ENCODE measurements around the gene CHCHD10.
A peak's percentile ranks its signal among the peaks of the same experiment; 100 is the strongest.

The CHCHD10 gene

GRCh38 chr22:23767673-23768548 is at the start of gene CHCHD10:
Gene CHCHD10, minus strand, starts transcription at chr22:23767972. Its CDS starts 98 bp downstream, at chr22:23767874.
- DNase-seq, result peak; percentile 80 to 86

- no peak for DNase-seq
Observed at GRCh38 chr22:23817146-23817545, 49.4 kb upstream of the CHCHD10 start.

GRCh38 chr22:23816156-23816976 is 48.6 kb upstream of the CHCHD10 start:
- peak in 1 of 2 experiments; percentile 19 for DNase-seq

DNA sequence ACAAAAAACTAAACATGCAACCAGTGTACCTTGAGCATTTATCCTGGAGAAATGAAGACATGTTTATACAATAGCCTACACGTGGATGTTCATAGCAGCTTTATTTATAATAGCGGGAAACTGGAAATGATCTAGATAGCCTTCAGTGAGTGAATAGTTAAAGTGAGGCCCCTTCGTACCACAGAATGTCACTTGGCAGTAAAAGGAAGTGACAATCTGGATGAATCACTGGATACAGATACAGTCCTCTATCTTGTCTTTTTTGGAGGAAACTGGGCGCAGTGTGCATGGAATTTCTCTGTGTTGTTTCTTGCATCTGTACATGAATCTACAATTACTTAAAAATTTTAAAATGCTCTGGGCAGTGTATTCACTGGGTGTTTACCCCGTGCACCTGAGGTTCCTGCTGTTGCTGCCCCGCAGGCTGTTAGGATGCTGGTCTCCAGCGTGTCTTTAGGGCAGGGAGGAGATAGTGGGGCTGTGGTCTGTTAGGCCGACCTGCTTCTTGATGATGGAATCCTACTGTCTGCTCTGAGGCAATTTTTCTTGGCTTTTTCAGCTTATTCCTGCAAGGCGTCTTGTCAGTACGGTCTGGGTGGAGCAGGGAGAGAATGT is 47.9 kb upstream of the CHCHD10 start:
- DNase-seq, result no peak

GRCh38 chr22:23812378-23812777 is 44.6 kb upstream of the CHCHD10 start:
- no peak for DNase-seq

DNA sequence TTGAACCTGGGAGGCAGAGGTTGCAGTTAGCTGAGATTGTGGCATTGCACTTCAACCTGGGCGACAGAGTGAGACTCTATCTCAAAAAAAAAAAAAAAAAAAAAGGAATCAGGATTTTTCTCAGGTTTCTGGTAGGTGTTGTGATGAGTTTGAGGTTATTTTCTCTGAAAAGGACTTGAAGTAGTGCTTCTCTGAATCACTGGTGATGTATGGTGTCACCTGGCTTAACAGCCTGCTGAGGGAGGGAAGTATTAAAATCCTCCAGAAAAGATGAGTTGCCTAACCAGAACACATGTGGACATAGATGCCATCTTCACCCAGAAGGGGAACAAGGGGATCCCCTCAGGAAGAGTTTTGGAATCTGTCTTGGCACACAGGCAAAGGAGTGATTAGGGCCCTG is 39.1 kb upstream of the CHCHD10 start:
- no peak for DNase-seq

DNA sequence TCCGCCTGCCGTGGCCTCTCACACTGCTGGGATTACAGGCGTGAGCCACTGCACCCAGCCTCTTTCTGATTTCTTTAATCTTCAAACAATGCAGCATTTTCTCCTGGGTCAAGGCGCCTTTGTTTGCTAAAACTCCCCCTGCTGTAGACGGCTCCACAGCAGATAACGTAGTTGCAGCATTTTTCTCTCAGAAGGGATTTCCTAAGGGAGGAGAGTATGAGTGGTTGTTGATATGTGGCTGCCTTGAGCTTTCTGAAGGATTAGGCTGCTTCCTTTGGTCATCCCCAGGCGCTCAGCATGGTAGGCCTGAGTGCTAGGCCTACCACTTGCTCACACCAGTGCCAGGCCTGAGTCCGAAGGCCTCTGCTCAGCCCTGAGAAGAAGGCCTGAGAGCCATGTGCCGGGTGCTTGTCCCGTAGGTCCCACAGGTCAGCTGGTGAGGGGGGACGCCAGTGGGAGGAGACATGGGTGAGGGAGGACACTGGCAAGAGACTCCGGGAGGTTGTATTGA is 37.1 kb upstream of the CHCHD10 start:
- DNase-seq, result no peak

- DNase-seq, result no peak
Observed at GRCh38 chr22:23803001-23803819, 35.4 kb upstream of the CHCHD10 start.

- no peak for DNase-seq
Observed at GRCh38 chr22:23801886-23802377, 34.2 kb upstream of the CHCHD10 start.

GRCh38 chr22:23801238-23801821 is 33.6 kb upstream of the CHCHD10 start:
- no peak for DNase-seq

GRCh38 chr22:23800297-23801237 is 32.8 kb upstream of the CHCHD10 start:
- no peak for DNase-seq

DNA sequence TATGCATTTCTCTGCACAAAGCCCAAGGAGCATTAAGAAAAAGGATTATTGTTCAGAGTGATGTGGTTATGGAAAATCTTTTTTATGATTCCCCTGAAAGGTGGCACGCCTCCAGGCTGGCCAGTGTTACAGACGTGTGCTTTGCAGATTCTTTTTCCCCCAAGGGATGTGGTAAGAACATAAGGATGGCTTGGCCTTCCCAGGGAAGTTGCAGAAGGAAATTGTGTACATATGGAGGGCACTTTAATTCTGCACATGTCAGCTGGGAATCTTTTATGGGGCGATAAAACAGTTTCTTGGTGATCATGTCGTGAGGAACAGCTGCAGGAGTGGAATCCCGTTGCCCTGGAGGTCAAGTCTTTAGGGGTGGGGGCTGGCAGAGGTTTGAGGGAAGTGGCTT is 28.7 kb upstream of the CHCHD10 start:
- DNase-seq, result peak in 1 of 2 experiments; percentile 51

DNA sequence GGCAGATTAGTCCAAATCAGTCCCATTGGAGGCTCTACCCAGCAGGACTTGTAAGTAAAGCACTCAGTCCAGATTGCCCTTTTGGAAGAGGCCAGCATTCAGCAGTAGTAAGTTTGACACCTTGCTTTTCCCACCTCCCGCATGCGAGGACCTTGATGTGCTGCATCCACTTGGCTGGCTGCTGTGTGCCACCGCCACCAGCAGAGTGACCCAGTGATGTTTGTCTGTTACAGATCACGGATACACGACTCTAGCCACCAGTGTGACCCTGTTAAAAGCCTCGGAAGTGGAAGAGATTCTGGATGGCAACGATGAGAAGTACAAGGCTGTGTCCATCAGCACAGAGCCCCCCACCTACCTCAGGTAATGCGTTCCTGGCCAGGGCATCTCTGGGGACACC is 25.6 kb upstream of the CHCHD10 start:
- no peak for DNase-seq

DNA sequence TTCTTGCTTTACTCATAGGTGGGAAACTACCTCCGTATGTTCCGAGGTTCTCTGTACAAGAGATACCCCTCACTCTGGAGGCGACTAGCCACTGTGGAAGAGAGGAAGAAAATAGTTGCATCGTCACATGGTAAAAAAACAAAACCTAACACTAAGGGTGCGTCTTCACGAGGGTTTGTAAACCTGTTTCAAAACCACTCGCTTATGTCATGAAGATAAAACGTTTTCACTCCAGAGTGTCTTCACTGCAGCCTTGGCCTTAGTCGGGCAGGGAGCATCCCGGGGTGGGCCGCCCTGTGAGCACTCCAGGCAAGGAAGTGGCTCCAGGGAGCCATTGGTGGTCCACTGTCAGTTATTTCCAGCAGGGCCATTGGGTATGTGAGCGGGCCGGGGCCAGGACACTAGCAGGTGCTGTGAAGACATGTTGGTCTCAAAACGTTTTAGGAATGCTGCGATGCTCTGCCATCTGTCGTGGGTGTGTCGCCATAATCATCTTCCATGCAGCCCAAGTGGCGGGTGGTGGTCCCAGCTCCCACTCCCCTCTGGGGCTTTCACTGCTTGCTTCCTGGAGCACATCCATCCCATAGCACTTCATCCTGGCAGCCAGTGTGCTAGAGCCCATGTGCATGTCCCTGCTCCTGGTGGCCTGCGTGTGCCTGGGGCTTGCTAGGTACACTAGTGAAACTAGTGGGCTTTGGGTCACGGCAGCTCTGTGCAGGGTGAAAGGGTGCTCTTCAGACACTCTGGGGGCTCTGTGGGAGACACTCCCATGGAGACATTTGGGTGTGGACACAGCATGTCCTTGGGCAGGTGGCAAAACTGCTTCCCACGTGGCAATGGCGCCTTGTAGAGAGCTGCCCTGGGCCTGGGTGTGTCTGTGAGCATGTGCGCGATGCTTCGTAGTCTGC is 24.2 kb upstream of the CHCHD10 start:
- DNase-seq, result no peak

- no peak for DNase-seq
Observed at GRCh38 chr22:23790819-23791737, 23.3 kb upstream of the CHCHD10 start.

DNA sequence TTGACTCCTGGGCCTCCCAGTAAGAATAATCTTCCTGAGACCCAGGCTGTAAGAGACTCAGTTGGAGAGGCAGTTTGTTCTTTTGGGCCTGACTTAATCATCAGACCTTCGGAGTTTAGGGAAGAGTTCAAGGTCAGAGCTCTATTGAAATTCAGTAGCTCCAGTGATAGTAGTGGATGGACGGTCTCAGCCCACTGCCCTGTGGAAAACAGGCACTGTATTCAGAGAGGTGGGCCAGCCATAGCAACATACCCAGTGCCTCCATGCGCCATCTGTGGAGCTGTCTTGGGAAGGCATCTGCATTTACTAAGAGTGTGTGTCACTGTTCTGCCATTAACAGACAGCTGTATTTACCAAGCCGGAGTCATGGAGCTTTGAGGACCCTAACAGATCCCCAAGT is 21.9 kb upstream of the CHCHD10 start:
- DNase-seq, result peak; percentile 30 to 31

- peak in 1 of 2 experiments; percentile 24 for DNase-seq
Observed at GRCh38 chr22:23789121-23789520, 21.3 kb upstream of the CHCHD10 start.

DNA sequence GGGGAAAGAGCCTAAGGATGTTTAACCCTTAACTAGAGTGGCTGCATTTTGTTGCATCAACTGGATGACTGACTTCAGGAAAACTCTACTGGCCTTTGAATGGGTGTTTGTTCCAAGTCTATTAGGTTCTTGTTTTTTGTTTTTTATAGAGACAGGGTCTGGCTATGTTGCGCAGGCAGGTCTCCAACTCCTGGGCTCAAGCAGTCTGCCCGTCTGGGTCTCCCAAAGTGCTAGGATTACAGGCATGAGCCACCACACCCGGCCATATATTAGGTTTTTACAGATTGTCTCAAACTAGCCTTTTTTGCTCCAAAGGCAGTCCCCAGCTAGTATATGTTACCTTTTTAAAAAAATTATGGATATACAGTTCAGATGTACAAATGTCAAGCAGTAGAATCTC is 20.1 kb upstream of the CHCHD10 start:
- DNase-seq, result no peak

Data from NCI-H524 (cell line).